HepG2 (cell line): ENCODE results near the gene FNDC8. TPM values are rescaled to one million over a fixed set of nuclear protein-coding genes. Genes with fewer than 3 reads are reported as not detected.
A peak's percentile ranks its signal among the peaks of the same experiment; 100 is the strongest.

Experiments
- HDAC1 ChIP-seq: sonication (generic); formaldehyde crosslinking; IDR thresholded peaks from 2 replicates; pipeline ENCODE4 v1.5.1; 2020; ENCODE audit warnings: mild to moderate bottlenecking, missing genetic modification reagents
- HDAC2 ChIP-seq: sonication (generic); formaldehyde crosslinking; IDR thresholded peaks from 2 replicates; pipeline ENCODE4 v1.4.0; 2020; ENCODE audit warnings: missing genetic modification reagents
- HMG20A ChIP-seq: IDR thresholded peaks from 2 replicates; pipeline ENCODE4 v1.6.1; 2016; ENCODE audit warnings: borderline replicate concordance
- IKZF1 ChIP-seq: fragments of 450-650 bp; IDR thresholded peaks from 2 replicates; pipeline ENCODE4 v1.7.1; 2016
- JARID2 ChIP-seq: sonication (generic); formaldehyde crosslinking; IDR thresholded peaks from 2 replicates; pipeline ENCODE4 v1.8.1; 2023; ENCODE audit warnings: missing genetic modification reagents, inconsistent platforms; ENCODE audit not compliant: insufficient replicate concordance
- KDM1A ChIP-seq: IDR thresholded peaks from 2 replicates; pipeline ENCODE4 v1.6.1; 2016; ENCODE audit warnings: missing compliant biosample characterization
- KLF16 ChIP-seq, 2 experiments: sonication (generic) in 1 of 2; formaldehyde crosslinking in 1 of 2; IDR thresholded peaks; 2 replicates each; pipeline versions ENCODE4 v1.6.1 to v1.8.0; 2016 to 2023; ENCODE audit warnings: missing genetic modification reagents in 2 of 2, missing compliant biosample characterization in 1 of 2
- MTF1 ChIP-seq: sonication (generic); formaldehyde crosslinking; IDR thresholded peaks from 2 replicates; pipeline ENCODE4 v1.5.0; 2020; ENCODE audit warnings: missing genetic modification reagents
- NFIC ChIP-seq: IDR thresholded peaks from 2 replicates; pipeline ENCODE4 v1.6.1; 2012; ENCODE audit warnings: mild to moderate bottlenecking, low read length, inconsistent platforms
- RARA ChIP-seq: IDR thresholded peaks from 2 replicates; pipeline ENCODE4 v1.6.1; 2016; ENCODE audit warnings: missing genetic modification reagents, missing compliant biosample characterization
- YY1 ChIP-seq: IDR thresholded peaks from 2 replicates; pipeline ENCODE4 v1.6.1; 2011; ENCODE audit warnings: low read length, low read depth, moderate library complexity, mild to moderate bottlenecking; ENCODE audit not compliant: insufficient read depth, insufficient replicate concordance
- ZFY ChIP-seq: sonication (generic); formaldehyde crosslinking; IDR thresholded peaks from 2 replicates; pipeline ENCODE4 v1.4.0; 2020; ENCODE audit warnings: missing genetic modification reagents
- ZNF780A ChIP-seq: sonication (generic); formaldehyde crosslinking; IDR thresholded peaks from 2 replicates; pipeline ENCODE4 v1.8.0; 2022; ENCODE audit warnings: mild to moderate bottlenecking, missing genetic modification reagents, moderate library complexity
- polyA plus RNA-seq, 8 experiments: library from polyadenylated mRNA; depleted of rRNA in 3 of 8; stranded (reverse) in 7 of 8; unstranded in 1 of 8; fragments of >200 nt; fragmentation: Illumina TruSeq in 4 of 8; extraction: Trizol in 4 of 8; gene quantifications; 2 replicates each; pipeline versions ENCODE4 v1.2.1 to v1.2.3, GENCODE V29; 2011 to 2016; ENCODE audit warnings: low read depth in 4 of 8, missing spikeins in 1 of 8, mixed read lengths in 1 of 8; ENCODE audit not compliant: insufficient read depth in 1 of 8
- total RNA-seq, 5 experiments: library from RNA; depleted of rRNA; stranded (reverse); fragments of >200 nt; fragmentation: Illumina TruSeq; extraction: Trizol; gene quantifications; 2 replicates each; pipeline ENCODE4 v1.2.3, GENCODE V29; 2016; ENCODE audit warnings: low read depth in 1 of 5
- TF ChIP-seq, protein P1 (sequence below): sonication (generic); formaldehyde crosslinking; IDR thresholded peaks from 2 replicates; pipeline ENCODE4 v1.4.0; 2020; ENCODE audit warnings: missing genetic modification reagents
- TF ChIP-seq, protein P2 (sequence below): sonication (generic); formaldehyde crosslinking; IDR thresholded peaks from 2 replicates; pipeline ENCODE4 v1.5.0; 2020; ENCODE audit warnings: mild to moderate bottlenecking, low read depth, missing genetic modification reagents, borderline replicate concordance
- TF ChIP-seq, protein P3 (sequence below): sonication (generic); formaldehyde crosslinking; IDR thresholded peaks from 2 replicates; pipeline ENCODE4 v1.4.0; 2020; ENCODE audit warnings: missing genetic modification reagents
- TF ChIP-seq, protein P4 (sequence below): sonication (generic); formaldehyde crosslinking; IDR thresholded peaks from 2 replicates; pipeline ENCODE4 v1.4.0; 2020; ENCODE audit warnings: missing genetic modification reagents, borderline replicate concordance
- TF ChIP-seq, protein P5 (sequence below): sonication (generic); formaldehyde crosslinking; IDR thresholded peaks from 2 replicates; pipeline ENCODE4 v1.4.0; 2020; ENCODE audit warnings: mild to moderate bottlenecking, missing genetic modification reagents

The FNDC8 gene
- total and polyA plus RNA-seq, 2 of the 13 experiments (the other 11 are each of a cell fraction or from before 2014, with no cell fraction given): not detected

DNA sequence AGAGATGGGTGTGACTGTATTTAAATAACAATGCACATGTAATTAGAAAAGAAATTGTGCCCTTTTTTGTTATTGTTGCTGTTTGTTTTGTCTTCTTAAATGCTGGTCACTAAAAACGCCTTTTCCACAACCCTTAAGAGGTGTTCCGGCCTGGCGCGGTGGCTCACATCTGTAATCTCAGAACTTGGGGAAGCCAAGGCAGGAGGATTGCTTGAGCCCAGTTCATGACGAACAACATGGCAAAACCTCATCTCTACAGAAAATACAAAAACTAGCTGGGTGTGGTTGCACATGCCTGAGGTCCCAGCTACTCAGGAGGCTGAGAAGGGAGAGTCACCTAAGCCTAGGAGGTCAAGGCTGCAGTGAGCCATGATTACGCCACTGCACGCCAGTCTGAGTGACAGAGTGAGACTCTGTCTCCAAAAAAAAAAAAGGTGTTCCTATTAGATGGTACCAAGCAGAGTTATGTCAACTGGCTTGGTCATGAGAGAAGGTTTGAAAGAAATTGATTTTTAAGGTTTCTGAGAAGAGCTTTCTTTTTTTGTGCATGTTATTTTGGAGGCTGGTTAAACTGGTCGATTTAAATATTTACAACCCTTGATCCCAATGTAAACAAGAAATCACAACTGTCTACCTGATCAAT lies 34.4 kb upstream of the FNDC8 start (continued):
- TF ChIP-seq, protein P1, sequence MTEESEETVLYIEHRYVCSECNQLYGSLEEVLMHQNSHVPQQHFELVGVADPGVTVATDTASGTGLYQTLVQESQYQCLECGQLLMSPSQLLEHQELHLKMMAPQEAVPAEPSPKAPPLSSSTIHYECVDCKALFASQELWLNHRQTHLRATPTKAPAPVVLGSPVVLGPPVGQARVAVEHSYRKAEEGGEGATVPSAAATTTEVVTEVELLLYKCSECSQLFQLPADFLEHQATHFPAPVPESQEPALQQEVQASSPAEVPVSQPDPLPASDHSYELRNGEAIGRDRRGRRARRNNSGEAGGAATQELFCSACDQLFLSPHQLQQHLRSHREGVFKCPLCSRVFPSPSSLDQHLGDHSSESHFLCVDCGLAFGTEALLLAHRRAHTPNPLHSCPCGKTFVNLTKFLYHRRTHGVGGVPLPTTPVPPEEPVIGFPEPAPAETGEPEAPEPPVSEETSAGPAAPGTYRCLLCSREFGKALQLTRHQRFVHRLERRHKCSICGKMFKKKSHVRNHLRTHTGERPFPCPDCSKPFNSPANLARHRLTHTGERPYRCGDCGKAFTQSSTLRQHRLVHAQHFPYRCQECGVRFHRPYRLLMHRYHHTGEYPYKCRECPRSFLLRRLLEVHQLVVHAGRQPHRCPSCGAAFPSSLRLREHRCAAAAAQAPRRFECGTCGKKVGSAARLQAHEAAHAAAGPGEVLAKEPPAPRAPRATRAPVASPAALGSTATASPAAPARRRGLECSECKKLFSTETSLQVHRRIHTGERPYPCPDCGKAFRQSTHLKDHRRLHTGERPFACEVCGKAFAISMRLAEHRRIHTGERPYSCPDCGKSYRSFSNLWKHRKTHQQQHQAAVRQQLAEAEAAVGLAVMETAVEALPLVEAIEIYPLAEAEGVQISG (CRISPR knock-in tag): 0 out of 2 replicates have a peak, but pooled peaks have one; percentile 49
- TF ChIP-seq JARID2 (no peak), HDAC2 (peak; percentile 88), KDM1A (no peak), IKZF1 (no peak), NFIC (no peak), KLF16 (CRISPR knock-in tag; IDR thresholded peaks at IDR 0.05) (0 out of 4 replicates have a peak, but pooled peaks of 1 of the 2 experiments have one; percentile 22), YY1 (no peak), HDAC1 (peak; percentile 54), MTF1 (CRISPR knock-in tag) (no peak), HMG20A (peak; percentile 63; the same call in 1 of the 2 replicates), ZFY (CRISPR knock-in tag) (no peak), ZNF780A (CRISPR knock-in tag) (no peak), RARA (CRISPR knock-in tag) (peak; percentile 96)
- TF ChIP-seq, protein P2, sequence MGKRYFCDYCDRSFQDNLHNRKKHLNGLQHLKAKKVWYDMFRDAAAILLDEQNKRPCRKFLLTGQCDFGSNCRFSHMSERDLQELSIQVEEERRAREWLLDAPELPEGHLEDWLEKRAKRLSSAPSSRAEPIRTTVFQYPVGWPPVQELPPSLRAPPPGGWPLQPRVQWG (CRISPR knock-in tag): no peak
- TF ChIP-seq, protein P3, sequence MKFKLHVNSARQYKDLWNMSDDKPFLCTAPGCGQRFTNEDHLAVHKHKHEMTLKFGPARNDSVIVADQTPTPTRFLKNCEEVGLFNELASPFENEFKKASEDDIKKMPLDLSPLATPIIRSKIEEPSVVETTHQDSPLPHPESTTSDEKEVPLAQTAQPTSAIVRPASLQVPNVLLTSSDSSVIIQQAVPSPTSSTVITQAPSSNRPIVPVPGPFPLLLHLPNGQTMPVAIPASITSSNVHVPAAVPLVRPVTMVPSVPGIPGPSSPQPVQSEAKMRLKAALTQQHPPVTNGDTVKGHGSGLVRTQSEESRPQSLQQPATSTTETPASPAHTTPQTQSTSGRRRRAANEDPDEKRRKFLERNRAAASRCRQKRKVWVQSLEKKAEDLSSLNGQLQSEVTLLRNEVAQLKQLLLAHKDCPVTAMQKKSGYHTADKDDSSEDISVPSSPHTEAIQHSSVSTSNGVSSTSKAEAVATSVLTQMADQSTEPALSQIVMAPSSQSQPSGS (CRISPR knock-in tag): peak; percentile 28; the same call in 1 of the 2 replicates
- TF ChIP-seq, protein P4, sequence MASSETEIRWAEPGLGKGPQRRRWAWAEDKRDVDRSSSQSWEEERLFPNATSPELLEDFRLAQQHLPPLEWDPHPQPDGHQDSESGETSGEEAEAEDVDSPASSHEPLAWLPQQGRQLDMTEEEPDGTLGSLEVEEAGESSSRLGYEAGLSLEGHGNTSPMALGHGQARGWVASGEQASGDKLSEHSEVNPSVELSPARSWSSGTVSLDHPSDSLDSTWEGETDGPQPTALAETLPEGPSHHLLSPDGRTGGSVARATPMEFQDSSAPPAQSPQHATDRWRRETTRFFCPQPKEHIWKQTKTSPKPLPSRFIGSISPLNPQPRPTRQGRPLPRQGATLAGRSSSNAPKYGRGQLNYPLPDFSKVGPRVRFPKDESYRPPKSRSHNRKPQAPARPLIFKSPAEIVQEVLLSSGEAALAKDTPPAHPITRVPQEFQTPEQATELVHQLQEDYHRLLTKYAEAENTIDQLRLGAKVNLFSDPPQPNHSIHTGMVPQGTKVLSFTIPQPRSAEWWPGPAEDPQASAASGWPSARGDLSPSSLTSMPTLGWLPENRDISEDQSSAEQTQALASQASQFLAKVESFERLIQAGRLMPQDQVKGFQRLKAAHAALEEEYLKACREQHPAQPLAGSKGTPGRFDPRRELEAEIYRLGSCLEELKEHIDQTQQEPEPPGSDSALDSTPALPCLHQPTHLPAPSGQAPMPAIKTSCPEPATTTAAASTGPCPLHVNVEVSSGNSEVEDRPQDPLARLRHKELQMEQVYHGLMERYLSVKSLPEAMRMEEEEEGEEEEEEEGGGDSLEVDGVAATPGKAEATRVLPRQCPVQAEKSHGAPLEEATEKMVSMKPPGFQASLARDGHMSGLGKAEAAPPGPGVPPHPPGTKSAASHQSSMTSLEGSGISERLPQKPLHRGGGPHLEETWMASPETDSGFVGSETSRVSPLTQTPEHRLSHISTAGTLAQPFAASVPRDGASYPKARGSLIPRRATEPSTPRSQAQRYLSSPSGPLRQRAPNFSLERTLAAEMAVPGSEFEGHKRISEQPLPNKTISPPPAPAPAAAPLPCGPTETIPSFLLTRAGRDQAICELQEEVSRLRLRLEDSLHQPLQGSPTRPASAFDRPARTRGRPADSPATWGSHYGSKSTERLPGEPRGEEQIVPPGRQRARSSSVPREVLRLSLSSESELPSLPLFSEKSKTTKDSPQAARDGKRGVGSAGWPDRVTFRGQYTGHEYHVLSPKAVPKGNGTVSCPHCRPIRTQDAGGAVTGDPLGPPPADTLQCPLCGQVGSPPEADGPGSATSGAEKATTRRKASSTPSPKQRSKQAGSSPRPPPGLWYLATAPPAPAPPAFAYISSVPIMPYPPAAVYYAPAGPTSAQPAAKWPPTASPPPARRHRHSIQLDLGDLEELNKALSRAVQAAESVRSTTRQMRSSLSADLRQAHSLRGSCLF (CRISPR knock-in tag): no peak
- TF ChIP-seq, protein P5, sequence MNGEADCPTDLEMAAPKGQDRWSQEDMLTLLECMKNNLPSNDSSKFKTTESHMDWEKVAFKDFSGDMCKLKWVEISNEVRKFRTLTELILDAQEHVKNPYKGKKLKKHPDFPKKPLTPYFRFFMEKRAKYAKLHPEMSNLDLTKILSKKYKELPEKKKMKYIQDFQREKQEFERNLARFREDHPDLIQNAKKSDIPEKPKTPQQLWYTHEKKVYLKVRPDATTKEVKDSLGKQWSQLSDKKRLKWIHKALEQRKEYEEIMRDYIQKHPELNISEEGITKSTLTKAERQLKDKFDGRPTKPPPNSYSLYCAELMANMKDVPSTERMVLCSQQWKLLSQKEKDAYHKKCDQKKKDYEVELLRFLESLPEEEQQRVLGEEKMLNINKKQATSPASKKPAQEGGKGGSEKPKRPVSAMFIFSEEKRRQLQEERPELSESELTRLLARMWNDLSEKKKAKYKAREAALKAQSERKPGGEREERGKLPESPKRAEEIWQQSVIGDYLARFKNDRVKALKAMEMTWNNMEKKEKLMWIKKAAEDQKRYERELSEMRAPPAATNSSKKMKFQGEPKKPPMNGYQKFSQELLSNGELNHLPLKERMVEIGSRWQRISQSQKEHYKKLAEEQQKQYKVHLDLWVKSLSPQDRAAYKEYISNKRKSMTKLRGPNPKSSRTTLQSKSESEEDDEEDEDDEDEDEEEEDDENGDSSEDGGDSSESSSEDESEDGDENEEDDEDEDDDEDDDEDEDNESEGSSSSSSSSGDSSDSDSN (CRISPR knock-in tag): peak; percentile 22; the same call in 1 of the 2 replicates
